Activated CD4-positive, alpha-beta T cell treated with anti-CD3 and anti-CD28 coated beads, Interleukin-2, amount 50 U/mL, for 4 hours (primary cell): ENCODE results near the gene METTL17.
"Not testable (repeated sequence)": the region's sequence is repeated elsewhere in the genome, so short reads cannot be mapped to it uniquely, and the experiment has no call there.

Experiments used
- DNase-seq, 2 experiments: peaks; one replicate each; pipeline ENCODE4 v3.0.0-alpha.2; 2020

The METTL17 gene, protein sequence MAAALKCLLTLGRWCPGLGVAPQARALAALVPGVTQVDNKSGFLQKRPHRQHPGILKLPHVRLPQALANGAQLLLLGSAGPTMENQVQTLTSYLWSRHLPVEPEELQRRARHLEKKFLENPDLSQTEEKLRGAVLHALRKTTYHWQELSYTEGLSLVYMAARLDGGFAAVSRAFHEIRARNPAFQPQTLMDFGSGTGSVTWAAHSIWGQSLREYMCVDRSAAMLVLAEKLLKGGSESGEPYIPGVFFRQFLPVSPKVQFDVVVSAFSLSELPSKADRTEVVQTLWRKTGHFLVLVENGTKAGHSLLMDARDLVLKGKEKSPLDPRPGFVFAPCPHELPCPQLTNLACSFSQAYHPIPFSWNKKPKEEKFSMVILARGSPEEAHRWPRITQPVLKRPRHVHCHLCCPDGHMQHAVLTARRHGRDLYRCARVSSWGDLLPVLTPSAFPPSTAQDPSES

DNA sequence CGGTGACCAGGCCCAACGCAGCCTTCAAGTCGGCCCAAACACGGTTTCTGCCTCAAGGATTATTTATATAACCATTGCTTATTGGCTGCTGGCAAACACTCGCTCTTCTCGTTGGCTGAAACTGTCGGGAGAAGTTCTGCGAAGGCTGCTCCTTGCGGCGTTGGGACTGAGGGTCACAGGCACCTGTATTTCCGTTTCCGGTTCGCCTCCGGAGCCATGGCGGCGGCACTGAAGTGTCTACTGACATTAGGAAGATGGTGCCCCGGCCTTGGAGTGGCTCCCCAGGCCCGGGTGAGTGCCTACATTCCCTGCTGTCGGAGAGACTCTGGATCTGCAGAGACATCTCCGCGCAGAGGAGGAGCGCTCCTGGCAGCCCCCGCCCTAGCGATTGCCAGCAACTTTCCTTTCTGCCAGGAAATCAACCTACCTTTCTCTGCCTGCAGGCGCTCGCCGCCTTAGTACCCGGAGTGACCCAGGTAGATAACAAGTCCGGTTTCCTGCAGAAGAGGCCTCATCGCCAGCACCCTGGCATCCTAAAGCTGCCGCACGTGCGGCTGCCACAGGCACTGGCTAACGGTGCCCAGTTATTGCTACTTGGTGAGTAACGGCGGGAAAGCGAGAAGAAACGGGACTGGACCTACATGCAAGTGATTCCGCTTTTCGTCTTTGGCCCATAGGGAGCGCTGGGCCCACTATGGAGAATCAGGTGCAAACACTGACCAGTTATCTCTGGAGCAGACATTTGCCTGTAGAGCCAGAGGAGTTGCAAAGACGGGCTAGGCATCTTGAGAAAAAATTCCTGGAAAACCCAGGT is at the start of gene METTL17:
METTL17 (plus strand) TSS at position 194 of the 814 bp plus-strand sequence; CDS start at position 217, 23 bp downstream.
- peak; percentile 73 to 76 for DNase-seq

DNA sequence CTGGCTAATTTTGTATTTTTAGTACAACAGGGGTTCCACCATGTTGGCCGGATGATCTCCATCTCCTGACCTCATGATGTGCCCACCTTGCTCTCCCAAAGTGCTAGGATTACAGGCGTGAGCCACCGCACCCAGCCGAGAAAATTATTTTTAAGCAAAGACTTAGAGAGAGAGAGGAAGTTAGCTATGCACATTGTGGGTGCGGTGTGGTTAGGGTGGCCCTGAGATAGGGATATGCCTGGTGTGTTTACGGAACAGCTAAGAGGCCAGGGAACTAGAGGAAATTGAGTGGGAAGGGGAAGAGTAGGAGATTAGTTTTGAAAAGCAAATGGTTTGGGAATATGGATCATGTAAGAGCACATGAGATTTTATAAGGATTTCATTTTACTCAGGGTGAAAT is 44.6 kb upstream of the METTL17 start:
- not testable (repeated sequence) for DNase-seq

DNA sequence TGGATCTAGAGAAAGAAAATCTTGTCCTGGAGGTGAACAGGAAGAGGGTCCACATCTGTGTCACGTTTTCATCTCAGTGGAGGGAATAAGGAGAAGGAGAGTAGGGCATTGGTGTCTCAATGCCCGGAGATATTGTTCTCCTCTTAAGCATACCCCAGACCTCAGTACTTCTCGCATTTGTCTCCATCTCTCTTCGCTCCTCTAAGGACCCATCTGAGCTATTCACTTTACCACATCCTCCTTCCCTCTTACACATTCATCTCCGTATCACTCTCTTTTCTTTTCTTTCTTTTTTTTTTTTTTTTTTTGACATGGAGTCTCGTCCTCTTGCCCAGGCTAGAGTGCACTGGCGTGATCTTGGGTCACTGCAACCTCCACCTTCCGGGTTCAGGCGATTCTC is 43.1 kb upstream of the METTL17 start:
- not testable (repeated sequence) for DNase-seq

DNA sequence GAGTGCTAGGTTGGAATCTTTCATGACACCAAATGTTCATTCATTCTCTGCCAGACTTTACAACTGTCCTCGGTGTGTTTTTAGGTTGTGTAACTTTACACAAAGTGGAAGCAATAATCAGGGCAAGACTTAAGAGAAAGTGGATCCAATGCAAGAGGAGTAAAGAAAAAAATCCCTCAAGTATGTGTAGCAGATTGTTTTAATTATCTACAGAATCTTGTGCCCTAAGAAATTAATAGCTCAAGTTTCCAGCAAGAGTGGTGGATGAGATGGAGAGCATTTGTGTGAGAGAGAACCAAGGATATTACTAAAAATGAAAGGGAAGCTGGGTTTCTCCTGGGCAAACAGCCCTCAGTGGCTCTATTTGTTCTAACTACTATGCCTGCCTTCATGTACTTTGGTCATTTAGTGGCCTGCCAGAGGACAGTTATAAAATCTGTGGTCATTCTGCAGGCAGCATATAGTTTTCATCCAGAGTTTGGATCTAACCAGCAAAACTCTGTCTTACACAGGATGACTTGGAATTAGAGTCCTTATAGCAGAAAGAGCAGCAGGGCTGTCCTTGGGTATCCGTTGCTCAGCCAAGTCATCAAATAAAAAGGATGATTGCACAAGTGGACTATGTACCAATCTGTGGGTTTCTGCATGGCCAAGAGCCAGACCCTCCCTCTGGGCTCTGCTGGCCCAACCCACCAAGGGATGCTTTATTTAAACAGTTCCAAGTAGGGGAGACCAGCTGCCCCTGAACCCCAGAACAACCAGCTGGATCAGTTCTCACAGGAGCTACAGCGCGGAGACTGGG is 34.8 kb upstream of the METTL17 start, which contains the start of gene RNASE2:
RNASE2 (plus strand) TSS at position 752 of the 802 bp plus-strand sequence. CDS start 285 bp downstream, outside the sequence.
- DNase-seq = not testable (repeated sequence)

DNA sequence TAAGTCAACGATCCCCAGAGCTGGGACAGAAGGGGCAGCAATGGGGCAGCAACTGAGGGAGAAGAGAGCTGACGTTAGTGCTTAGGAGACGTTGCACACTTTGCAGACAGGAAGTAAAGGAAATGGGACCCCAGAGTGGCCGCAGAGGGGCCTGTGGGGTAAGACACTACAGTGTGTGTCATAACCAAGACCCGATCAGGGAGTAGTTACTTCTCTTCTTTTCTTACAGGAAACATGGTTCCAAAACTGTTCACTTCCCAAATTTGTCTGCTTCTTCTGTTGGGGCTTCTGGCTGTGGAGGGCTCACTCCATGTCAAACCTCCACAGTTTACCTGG is 34.3 kb upstream of the METTL17 start:
- DNase-seq = not testable (repeated sequence)

DNA sequence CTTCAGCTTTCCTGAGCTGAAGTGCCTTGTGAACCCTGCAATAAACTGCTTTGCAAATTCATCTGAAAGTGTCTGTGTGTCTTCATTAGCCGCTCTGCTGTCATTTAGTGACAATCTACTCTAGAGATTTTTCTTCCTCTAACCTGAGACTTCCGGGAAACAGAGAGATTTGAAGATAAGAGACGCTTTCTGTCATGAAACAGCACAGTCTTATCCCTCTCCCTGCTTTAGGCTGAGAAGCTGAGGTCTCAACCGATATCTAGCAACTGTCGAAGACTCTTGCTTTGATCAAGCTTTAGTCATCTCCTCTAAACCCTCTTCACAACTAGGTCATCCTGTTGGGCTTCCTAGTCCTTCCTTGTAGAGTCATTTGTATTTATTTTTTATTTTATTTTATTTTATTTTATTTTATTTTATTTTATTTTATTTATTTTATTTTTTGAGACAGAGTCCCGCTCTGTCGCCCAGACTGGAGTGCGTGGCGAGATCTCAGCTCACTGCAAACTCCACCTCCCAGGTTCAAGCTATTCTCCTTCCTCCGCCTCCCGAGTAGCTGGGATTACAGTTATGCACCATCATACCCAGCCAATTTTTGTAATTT is 33.3 kb upstream of the METTL17 start:
- DNase-seq = no peak

DNA sequence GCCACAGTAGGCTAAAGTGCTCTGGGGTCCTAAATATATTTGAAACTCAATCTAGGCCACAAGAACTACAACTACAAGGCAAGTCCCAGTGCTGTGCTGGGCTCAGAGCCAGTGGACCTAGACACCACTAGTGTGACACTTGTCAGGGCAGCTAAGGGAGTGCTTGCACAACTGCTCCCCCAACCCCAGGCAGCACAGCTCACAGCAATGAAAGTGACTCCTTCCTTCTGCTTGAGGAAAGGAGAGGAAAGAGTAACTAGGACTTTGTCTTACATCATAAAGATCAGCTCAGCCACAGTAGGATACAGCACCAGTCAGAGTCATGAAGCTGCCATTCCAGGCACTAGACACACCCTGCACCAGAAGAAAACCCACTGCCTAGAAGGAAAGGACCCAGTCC is 30.8 kb upstream of the METTL17 start:
- not testable (repeated sequence) for DNase-seq

DNA sequence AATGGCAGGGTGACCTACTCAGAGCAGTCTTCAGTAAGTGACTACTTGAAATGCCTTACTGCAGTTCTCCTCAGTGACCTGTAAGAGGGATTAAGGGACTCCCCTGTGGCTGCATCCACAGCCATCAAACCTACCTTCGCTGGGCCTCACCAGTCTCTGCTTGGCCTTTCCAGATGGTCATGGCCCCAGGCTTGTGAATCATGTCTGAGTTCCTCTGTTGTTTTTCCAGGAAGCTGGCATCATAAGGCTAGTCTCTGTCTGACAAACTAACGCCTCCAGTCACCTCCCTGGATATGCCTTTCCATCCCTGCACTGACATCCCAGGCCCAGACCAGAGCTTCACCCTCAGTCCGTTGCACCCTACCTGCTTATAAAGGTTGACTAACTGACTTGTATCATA is 20.4 kb upstream of the METTL17 start:
- no peak for DNase-seq

DNA sequence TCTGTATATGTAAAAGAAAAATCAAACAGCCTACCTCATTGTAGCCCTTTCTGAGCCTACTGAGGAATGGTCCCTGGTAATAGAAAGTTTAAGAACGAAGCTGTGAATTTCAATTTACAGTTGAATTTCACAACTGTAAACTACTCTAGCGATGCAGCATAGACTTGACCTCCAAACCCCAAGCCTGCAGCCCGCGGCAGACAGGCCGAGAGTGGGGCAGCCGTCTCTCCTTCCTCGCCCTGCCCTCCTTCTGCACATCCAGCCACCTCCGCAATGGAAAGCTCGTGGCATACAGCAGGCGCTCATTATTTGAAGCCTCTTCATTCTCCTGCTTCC is 19.2 kb upstream of the METTL17 start:
- DNase-seq = no peak

DNA sequence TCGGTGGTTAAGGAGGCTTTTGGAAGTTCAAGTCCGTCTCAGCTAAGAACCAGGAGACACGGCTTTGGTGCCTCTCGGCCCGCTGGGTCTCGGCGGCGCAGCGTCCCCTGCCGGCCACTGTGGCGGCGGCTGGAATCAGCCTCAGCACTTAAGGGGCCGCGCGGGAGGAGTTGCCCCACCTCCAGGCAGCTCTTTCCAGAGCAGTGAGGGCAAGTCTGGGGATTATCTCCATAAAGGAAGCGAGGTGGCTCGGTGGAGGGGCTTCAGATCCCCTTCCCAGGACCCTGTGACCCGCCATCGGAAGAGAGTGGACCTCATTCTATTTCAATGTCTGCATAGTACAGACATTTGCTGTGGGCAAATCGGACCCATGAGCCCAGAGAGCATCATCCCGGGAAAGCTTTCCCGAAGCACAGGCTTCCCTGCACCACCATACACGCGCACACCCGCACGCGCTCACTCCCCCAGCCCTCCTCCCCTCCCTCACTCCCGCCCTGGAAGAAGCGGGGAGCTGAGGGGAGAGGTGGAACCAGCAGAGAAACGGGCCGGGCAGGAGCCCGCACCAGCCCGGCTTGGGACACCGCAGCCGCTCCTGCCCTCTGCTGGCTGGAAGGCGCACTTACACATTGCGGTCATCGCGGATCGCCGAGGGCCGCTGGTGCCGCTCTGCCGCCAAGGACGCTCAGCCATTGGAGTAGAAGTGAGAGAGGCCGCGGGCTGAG is 18.6 kb upstream of the METTL17 start:
- peak; percentile 64 for DNase-seq

DNA sequence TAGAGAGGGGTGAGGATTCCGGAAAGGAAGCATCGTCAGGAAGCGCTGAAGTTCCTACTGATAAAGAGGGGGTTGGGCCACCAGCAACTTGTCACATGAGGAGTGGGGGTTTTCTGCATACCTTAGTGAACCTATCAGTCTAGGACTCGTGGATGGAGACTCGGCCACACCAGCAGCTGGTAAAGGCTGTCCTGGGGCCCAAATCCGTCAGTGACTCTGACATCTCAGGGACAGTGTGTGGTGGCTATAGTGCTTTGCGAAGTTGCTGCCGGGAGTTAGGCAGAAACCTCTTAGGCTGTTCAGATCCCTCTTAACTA is 18.1 kb upstream of the METTL17 start:
- DNase-seq = no peak

DNA sequence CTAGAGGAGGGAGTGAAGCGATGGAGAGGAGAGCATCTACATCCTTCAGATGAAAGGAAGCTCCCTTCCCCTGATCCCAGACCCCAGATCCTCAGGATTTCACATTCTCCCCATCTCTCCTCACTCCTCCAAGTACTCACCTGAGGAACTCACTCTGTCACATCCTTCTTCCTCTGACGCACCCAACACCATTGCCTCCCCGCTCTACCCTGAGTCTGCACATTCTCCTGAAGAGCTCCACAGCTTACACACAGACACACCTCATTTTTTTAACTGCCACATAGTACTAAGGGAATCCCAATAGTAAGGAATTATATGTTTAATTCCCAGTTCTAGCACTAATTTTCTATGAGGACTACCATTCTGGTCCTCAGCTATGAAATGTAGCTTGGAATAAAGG is 16.3 kb upstream of the METTL17 start:
- no peak for DNase-seq

DNA sequence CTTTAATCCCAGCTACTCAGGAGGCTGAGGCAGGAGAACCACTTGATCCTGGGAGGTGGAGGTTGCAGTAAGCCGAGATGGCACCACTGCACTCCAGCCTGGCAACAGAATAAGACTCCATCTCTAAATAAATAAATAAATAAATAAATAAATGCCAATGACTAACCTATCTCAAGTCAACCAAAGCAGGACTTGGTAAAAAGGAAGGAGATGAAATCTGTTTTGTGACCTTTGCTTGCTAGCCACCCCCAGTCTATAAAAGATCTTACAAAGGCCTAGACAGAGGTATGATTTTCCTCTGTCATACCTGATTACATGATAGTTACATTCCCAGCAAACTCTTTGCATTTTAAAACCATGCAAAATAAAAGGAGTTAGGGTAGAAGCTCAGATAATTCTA is 13.5 kb upstream of the METTL17 start:
- DNase-seq = no peak

DNA sequence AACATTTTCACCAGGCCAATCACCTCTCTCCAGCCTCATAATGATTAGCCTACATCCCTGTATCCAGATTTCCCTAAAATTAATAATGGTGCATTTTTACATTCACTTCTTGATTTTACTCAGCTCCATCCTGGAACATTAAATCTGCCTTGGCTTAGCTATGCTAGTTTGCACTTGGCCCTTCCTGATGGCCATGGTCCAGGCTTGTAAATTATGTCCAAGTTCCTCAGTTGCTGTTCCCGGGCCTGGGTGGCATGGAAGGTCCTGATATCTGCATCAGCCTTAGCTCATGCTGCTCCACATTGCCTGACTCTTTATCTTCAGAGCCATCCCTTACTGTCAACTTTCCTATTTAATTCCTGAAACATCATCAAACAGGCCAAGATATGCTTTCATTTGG is 11.1 kb upstream of the METTL17 start:
- DNase-seq = no peak

DNA sequence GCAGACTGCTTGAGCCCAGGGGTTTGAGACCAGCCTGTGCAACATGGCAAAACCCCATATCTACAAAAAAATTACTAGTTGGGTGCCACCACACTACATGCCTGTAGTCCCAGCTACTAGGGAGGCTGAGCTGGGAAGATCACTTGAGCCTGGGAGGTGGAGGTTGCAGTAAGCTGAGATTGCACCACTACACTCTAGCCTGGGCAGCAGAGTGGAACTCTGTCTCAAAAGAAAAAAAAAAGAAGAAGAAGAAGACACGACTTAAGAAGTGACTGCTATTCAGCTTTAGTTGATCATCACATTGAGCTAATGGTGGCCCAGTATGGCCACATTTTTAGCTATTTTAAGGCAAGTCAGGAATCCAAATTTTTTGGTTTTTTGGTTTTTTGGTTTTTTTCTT is 8.9 kb upstream of the METTL17 start:
- DNase-seq = no peak

DNA sequence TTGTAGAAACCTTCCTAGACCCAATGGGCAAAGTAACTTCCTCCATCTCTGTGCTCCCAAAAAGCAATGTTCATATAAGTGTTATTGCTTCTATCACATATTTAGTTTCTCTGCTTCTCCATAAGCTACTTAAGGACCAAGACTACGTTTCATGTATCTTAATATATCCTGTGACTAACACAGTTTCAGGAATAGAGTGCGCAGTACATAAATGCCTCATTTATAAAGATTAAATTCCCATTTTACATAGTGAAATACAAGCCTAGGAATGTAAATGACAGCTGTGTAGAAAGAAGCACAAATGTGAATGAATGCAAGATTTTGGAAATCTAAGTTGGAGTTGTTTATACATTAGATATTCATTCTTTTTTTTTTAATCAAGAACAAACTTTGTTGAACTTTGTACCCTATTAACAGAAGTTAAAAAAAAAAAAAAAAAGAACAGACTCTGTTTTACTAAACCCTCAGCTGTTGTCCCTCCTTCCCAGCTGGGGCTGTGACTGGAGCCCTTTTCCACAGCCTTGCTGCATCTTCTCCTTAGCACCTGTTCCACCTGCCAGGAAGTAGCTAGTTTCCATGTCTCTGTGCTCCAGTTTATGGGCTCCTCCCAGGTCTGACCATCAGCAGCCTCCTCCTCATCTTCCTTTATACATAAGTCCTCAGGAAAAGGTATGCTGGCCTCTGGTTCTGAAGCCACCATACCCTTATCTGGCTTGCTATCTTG is 7.0 kb upstream of the METTL17 start:
- no peak for DNase-seq

DNA sequence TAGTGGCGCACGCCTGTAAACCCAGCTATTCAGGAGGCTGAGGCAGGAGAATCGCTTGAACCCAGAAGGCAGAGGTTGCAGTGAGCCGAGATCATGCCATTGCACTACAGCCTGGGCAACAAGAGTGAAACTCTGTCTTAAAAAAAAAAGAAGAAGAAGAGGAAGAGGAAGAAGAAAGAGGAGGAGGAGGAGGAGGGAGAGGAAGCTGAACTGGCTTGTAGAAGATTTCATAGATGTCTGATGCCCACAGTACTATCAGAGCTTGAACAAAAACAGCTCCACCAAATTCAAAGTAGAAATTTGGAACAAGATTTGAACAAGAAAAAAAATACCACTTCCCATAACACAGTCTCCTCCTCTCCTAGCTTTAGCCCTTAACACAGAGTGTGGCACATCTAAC is 4.1 kb upstream of the METTL17 start:
- not testable (repeated sequence) for DNase-seq

DNA sequence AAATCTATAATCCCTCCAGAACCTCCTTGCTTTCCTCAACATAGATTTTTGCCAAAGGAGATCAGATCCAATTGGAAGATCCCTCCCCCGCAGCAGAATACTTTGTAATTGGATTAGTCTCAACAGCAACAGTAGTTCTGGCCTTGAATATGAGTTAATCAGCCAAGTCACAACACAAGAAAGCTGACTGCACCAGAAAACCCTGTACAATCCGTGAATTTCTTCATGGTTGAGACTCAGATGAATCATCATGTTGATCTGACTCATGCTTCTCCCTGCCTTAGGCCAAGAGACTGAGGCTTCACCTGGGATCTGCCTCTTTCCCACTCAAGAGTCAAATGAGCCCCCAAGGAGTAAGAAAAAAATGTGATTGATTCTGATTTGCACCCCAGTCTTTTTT is 3.0 kb upstream of the METTL17 start:
- no peak for DNase-seq

DNA sequence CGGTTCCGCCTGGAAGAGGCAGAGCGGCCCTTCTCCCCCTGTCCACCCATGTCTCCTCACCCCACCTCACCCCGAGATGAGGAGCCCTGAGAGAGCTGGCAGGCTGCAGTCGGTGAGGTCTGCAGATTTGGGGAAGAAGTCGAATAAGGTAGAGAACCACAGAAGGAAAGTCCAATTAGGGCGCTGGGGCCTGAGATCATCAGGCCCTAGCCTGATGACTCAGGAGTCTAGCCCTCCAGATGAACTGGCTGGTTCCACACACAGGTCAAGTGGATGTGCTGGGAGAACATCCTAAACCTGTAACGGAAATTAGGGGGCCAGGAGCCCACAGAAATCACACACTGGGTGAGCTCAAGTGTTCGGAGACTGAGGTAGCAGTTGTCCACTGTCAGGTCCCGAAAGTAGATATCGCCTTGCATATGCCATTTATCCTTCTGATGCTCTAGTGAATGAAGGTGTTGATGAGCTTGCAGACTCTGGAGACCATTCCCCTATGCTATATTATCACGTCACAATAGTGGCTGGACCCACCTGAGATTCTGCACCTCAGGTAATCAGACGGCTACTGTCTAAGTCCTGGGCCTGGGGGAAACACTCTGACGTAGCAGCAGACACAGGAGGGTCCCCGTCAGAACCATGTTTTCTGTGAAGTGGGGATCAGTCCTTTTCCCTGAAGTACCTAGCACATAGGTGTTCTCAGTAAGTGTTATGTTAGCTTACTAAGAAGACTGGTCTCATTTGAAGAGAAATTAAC is 886 bp upstream of the METTL17 start:
- DNase-seq = no peak

DNA sequence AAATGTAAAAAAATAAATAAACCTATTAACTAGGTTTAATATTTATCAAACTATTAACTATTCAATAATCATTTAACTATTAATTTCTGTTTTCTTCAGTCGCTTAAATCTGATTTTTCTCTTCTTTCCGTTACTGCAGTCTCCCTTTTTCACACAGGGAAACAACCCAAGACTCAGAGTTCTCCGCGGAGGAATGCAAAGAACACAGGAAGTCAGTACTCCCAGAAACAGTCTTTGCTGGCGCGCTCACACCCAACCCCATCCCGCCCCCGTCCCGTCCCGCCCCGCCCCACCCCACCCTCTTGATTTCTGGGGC is 351 bp upstream of the METTL17 start:
- no peak for DNase-seq

DNA sequence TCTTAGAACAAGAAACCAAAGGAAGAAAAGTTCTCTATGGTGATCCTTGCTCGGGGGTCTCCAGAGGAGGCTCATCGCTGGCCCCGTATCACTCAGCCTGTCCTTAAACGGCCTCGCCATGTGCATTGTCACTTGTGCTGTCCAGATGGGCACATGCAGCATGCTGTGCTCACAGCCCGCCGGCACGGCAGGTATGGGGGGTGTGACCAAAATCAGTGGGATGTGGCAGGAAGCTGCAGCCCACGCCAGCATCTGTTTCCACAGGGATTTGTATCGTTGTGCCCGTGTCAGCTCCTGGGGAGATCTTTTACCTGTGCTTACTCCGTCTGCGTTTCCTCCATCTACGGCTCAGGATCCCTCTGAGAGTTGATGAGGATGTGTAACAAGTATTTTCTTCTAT is 6.7 kb downstream of the METTL17 start:
- DNase-seq = no peak
